Esophagus muscularis mucosa (tissue), 4 donors: ENCODE measurements around the gene HCCS.

Experiments
- EP300 ChIP-seq: sonication (generic); formaldehyde crosslinking; IDR thresholded peaks from one replicate; pipeline ENCODE4 v1.6.1; 2017; ENCODE audit warnings: antibody characterized with exemption
- POLR2A ChIP-seq: fragments of 450-650 bp; IDR thresholded peaks from one replicate; pipeline ENCODE4 v1.6.1; 2017; ENCODE audit warnings: antibody characterized with exemption, moderate library complexity, mild to moderate bottlenecking, low read depth
- POLR2AphosphoS5 ChIP-seq, 2 donors: sonication (generic); formaldehyde crosslinking; IDR thresholded peaks; one replicate each; pipeline ENCODE4 v1.6.1; 2017; ENCODE audit warnings: antibody characterized with exemption in 2 of 2
- TF ChIP-seq, protein P1 (sequence below), 3 experiments: fragments of 200-600 bp in 2 of 3; fragments of 450-650 bp in 1 of 3; sonication (generic) in 2 of 3; IDR thresholded peaks; one replicate each; pipeline ENCODE4 v1.5.1; 2017 to 2019; ENCODE audit warnings: antibody characterized with exemption in 3 of 3, mild to moderate bottlenecking in 2 of 3, moderate library complexity in 1 of 3

DNA sequence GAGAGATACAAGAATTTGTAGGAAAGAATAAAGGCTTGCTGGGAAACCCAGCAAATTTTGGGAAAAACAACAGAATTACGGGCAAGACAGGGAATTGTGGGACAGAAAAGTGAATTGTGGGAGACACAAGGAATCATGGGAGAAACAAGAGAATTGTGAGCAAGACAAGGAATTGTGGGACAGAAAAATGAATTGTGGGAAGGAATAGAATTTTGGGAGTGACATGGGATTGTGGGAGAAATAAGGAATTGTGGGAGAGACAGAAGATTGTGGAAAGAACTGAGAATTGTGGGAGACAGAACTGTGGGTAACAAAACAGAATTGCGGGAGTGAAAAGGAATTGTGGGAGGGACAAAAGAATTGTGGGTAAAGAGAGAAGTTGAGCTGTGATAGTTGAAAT is 1.2 kb upstream of the HCCS start:
- TF ChIP-seq POLR2AphosphoS5 (IDR thresholded peaks at IDR 0.05), result no peak
- TF ChIP-seq, protein P1, sequence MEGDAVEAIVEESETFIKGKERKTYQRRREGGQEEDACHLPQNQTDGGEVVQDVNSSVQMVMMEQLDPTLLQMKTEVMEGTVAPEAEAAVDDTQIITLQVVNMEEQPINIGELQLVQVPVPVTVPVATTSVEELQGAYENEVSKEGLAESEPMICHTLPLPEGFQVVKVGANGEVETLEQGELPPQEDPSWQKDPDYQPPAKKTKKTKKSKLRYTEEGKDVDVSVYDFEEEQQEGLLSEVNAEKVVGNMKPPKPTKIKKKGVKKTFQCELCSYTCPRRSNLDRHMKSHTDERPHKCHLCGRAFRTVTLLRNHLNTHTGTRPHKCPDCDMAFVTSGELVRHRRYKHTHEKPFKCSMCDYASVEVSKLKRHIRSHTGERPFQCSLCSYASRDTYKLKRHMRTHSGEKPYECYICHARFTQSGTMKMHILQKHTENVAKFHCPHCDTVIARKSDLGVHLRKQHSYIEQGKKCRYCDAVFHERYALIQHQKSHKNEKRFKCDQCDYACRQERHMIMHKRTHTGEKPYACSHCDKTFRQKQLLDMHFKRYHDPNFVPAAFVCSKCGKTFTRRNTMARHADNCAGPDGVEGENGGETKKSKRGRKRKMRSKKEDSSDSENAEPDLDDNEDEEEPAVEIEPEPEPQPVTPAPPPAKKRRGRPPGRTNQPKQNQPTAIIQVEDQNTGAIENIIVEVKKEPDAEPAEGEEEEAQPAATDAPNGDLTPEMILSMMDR (IDR thresholded peaks at IDR 0.05), result no peak
- no peak for TF ChIP-seq POLR2A
- TF ChIP-seq EP300, result no peak
